ENCODE results near the gene SKAP2.

Gene SKAP2

DNA sequence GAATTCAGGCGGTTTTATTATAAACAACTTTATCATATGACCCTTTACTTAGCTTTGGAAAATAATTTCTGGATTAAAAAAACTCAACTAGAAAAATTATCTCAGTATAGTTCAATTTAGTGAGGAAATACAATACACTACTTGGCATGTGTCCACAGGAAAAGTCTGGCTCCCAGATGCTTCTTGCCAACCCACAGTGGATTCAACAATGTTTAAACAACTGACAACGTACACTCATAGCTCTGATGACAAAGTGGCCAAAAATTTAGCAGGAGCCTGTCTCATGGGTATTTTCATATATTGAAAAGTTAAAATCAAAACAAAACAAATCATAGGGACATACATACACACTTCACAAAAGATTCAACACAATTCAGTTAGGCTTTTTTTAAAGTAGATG is 158.8 kb downstream of the SKAP2 start:
- FAIRE-seq = no peak
- no peak for DNase-seq (ENCODE audit: insufficient read length, low spot score)
- TF ChIP-seq POU2F2 (IDR thresholded peaks at IDR 0.05; ENCODE audit: low read depth, low read length) = no peak
- no peak for TF ChIP-seq SPI1 (IDR thresholded peaks at IDR 0.05; ENCODE audit: low read depth, low read length)
- TF ChIP-seq TAF1 (IDR thresholded peaks at IDR 0.05; ENCODE audit: low read depth, low read length) = no peak
- TF ChIP-seq POLR2AphosphoS5 (IDR thresholded peaks at IDR 0.05; ENCODE audit: low read depth, low read length) = no peak

DNA sequence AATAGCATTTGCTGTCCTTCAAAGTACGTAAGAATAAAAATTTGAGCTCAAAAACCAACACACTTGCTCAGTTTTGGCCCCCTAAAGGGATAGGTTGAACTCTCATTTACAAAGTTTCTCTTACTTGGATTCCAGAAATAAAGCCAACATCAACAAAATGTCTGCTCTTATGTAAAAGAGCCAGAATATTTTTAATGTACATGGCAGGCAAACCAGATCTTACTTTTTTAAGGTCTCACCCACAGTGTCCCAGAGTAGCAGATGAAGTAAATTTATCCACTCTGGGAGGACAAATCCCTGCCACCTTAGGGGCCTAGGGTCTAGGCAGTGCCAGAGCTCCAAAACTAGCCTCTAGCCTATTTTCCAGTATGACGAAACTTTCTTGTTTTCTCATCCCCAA is 159.6 kb downstream of the SKAP2 start:
- DNase-seq (ENCODE audit: insufficient read length, low spot score) = no peak
- no peak for FAIRE-seq
- no peak for TF ChIP-seq TAF1 (IDR thresholded peaks at IDR 0.05; ENCODE audit: low read depth, low read length)
- no peak for TF ChIP-seq PAX5 (IDR thresholded peaks at IDR 0.05; ENCODE audit: insufficient read depth, low read length, severe bottlenecking)
- no peak for TF ChIP-seq POU2F2 (IDR thresholded peaks at IDR 0.05; ENCODE audit: low read depth, low read length)
- TF ChIP-seq POLR2AphosphoS5 (IDR thresholded peaks at IDR 0.05; ENCODE audit: low read depth, low read length) = no peak

DNA sequence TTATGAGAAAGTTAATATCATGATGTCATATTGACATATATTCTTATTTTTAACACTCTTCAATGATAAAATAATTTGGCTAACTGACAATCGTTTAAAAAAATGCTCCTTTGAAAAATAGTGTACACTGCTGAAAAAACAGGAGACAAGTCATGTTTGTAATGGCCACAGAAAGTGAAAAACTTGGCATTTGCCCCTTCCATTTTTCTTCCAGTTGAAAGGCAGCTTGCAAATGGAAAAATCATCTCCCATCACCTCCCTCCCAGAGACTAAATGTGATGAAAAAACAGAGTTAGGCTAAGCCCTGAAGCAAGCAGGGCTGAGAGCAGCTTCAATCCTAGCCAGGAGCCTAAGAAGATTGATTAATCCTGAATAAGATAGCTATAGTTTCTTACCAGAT is 160.4 kb downstream of the SKAP2 start:
- FAIRE-seq = no peak

GRCh38 chr7:26700893-26701292 is 163.5 kb downstream of the SKAP2 start:
- no peak for DNase-seq (ENCODE audit: insufficient read length, low spot score)
- TF ChIP-seq POLR2AphosphoS5 (IDR thresholded peaks at IDR 0.05; ENCODE audit: low read depth, low read length) = no peak
- FAIRE-seq = no peak

More for the DNA sequence above, 160.4 kb downstream of the SKAP2 start:
- TF ChIP-seq POU2F2 (IDR thresholded peaks at IDR 0.05; ENCODE audit: low read depth, low read length) (no peak), POLR2A (IDR thresholded peaks at IDR 0.05; ENCODE audit: low read depth, low read length) (no peak), TAF1 (IDR thresholded peaks at IDR 0.05; ENCODE audit: low read depth, low read length) (no peak), SPI1 (IDR thresholded peaks at IDR 0.05; ENCODE audit: low read depth, low read length) (no peak), PAX5 (IDR thresholded peaks at IDR 0.05; ENCODE audit: insufficient read depth, low read length, severe bottlenecking) (no peak), POLR2AphosphoS5 (IDR thresholded peaks at IDR 0.05; ENCODE audit: low read depth, low read length) (no peak)
- no peak for DNase-seq (ENCODE audit: insufficient read length, low spot score)

DNA sequence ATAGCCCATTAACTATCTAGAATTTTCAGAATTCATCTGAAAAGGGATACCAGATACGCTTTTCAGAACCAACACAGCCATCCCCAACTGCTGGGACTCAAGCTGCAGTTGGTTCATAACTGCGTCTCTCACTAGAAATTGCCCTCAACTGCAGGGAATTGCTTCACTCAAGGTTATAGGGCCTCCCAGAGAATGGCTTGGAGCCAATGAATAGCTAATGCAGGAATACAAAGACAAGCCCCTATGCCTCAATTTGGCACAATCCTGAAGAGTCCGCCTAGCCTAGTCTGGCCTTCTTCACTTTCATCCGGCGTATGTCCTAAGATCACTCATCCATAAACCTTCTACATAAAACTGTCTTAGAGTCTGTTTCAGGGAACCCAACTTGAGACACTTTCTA is 164.0 kb downstream of the SKAP2 start:
- DNase-seq (ENCODE audit: insufficient read length, low spot score) (no peak), FAIRE-seq (no peak)
- TF ChIP-seq SPI1 (IDR thresholded peaks at IDR 0.05; ENCODE audit: low read depth, low read length) (no peak), POLR2A (IDR thresholded peaks at IDR 0.05; ENCODE audit: low read depth, low read length) (no peak), POU2F2 (IDR thresholded peaks at IDR 0.05; ENCODE audit: low read depth, low read length) (no peak), TAF1 (IDR thresholded peaks at IDR 0.05; ENCODE audit: low read depth, low read length) (no peak), POLR2AphosphoS5 (IDR thresholded peaks at IDR 0.05; ENCODE audit: low read depth, low read length) (no peak)

DNA sequence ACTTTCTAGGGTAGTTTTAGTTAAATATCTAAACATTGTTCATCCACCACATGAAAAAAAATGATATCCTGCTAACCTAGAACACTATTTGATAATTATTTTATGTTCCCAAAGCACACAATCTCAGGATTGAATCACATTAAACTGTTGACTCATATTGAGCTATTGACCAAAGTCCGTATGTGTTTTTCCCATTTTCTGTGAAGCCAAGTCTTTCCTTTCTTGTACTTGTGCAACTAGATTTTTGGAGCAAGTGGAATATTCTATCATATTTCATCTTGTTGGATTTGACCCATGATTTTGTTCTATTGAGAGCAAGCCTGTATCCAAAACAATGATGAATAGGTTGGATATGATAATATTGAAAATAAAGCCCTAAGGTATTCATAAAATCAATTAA is 164.6 kb downstream of the SKAP2 start:
- TF ChIP-seq TAF1 (IDR thresholded peaks at IDR 0.05; ENCODE audit: low read depth, low read length) (no peak), PAX5 (IDR thresholded peaks at IDR 0.05; ENCODE audit: insufficient read depth, low read length, severe bottlenecking) (no peak), POU2F2 (IDR thresholded peaks at IDR 0.05; ENCODE audit: low read depth, low read length) (no peak), POLR2AphosphoS5 (IDR thresholded peaks at IDR 0.05; ENCODE audit: low read depth, low read length) (no peak), SPI1 (IDR thresholded peaks at IDR 0.05; ENCODE audit: low read depth, low read length) (no peak), POLR2A (IDR thresholded peaks at IDR 0.05; ENCODE audit: low read depth, low read length) (no peak)
- no peak for DNase-seq (ENCODE audit: insufficient read length, low spot score)
- no peak for FAIRE-seq

DNA sequence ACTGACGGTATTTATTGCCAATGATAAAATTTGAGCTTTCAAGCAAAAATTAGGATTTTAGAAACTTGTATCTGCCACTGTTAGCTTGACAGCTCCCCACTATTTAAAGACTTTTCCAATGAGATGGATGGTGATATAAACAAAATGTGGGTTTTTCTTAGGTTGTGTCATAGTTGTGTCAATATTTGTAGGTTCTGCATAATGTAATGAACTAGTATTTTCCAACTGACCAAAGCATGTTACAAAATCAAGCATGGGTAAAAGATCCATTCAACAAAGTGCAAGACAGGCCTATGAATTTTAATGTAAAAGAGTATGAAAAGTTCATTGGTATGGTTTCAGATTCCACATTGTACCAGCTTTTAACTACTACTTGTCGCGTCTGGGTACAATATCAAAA is 165.6 kb downstream of the SKAP2 start:
- FAIRE-seq = no peak
- DNase-seq (ENCODE audit: insufficient read length, low spot score) = no peak
- TF ChIP-seq TAF1 (IDR thresholded peaks at IDR 0.05; ENCODE audit: low read depth, low read length) (no peak), PAX5 (IDR thresholded peaks at IDR 0.05; ENCODE audit: insufficient read depth, low read length, severe bottlenecking) (no peak), POLR2AphosphoS5 (IDR thresholded peaks at IDR 0.05; ENCODE audit: low read depth, low read length) (no peak), SPI1 (IDR thresholded peaks at IDR 0.05; ENCODE audit: low read depth, low read length) (no peak), POU2F2 (IDR thresholded peaks at IDR 0.05; ENCODE audit: low read depth, low read length) (no peak), POLR2A (IDR thresholded peaks at IDR 0.05; ENCODE audit: low read depth, low read length) (no peak)

DNA sequence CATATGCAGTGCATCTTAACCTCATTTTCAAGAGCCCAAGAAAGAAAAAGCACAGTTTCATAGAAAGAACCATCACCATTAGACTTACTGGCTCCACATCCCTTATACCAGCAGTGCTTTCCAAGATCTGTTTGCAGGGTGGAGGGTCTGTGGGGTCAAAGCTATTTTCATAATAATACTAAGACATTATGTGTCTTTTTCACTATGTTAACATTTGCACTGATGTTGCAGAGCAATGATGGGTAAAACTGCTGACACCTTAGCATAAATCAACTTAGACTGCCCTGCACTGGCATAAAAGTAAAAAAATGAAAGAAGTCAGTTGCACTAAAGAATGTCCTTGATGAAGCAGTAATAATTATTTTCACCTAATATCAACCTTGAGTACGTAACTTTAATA is 166.2 kb downstream of the SKAP2 start:
- FAIRE-seq (no peak), DNase-seq (ENCODE audit: insufficient read length, low spot score) (no peak)
- TF ChIP-seq POLR2AphosphoS5 (IDR thresholded peaks at IDR 0.05; ENCODE audit: low read depth, low read length) (no peak), POLR2A (IDR thresholded peaks at IDR 0.05; ENCODE audit: low read depth, low read length) (no peak), POU2F2 (IDR thresholded peaks at IDR 0.05; ENCODE audit: low read depth, low read length) (no peak), SPI1 (IDR thresholded peaks at IDR 0.05; ENCODE audit: low read depth, low read length) (no peak), TAF1 (IDR thresholded peaks at IDR 0.05; ENCODE audit: low read depth, low read length) (no peak), PAX5 (IDR thresholded peaks at IDR 0.05; ENCODE audit: insufficient read depth, low read length, severe bottlenecking) (no peak)

GRCh38 chr7:26696978-26697377 is 167.4 kb downstream of the SKAP2 start:
- FAIRE-seq (no peak), DNase-seq (ENCODE audit: insufficient read length, low spot score) (no peak)
- TF ChIP-seq POU2F2 (IDR thresholded peaks at IDR 0.05; ENCODE audit: low read depth, low read length) (no peak), SPI1 (IDR thresholded peaks at IDR 0.05; ENCODE audit: low read depth, low read length) (no peak), TAF1 (IDR thresholded peaks at IDR 0.05; ENCODE audit: low read depth, low read length) (no peak), POLR2AphosphoS5 (IDR thresholded peaks at IDR 0.05; ENCODE audit: low read depth, low read length) (no peak), PAX5 (IDR thresholded peaks at IDR 0.05; ENCODE audit: insufficient read depth, low read length, severe bottlenecking) (no peak), POLR2A (IDR thresholded peaks at IDR 0.05; ENCODE audit: low read depth, low read length) (no peak)

DNA sequence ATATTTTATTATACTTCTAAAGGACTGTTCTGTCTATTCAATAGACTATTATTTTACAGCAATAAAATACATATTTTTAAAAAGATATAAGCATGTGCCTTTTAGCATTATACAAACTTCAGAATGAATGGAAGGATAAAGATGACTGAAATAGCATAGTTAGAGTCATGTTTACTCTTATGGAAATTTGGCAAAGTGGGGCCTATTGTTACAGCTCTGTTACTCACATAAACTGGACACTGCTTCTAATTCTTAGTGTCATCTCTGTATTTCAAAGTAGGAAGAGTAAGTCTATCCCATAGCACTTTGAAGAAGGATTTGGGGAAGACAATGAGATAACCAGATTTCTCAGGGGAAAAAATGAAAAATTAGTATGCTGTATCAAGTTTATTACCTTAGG is 168.2 kb downstream of the SKAP2 start:
- TF ChIP-seq PAX5 (IDR thresholded peaks at IDR 0.05; ENCODE audit: insufficient read depth, low read length, severe bottlenecking) (no peak), POLR2AphosphoS5 (IDR thresholded peaks at IDR 0.05; ENCODE audit: low read depth, low read length) (no peak), SPI1 (IDR thresholded peaks at IDR 0.05; ENCODE audit: low read depth, low read length) (no peak), TAF1 (IDR thresholded peaks at IDR 0.05; ENCODE audit: low read depth, low read length) (no peak), POU2F2 (IDR thresholded peaks at IDR 0.05; ENCODE audit: low read depth, low read length) (no peak), POLR2A (IDR thresholded peaks at IDR 0.05; ENCODE audit: low read depth, low read length) (no peak)
- no peak for DNase-seq (ENCODE audit: insufficient read length, low spot score)
- FAIRE-seq = no peak

Data from GM12891 (cell line).